SK-N-SH treated with all-trans-retinoic acid at 6 μM for 48 hours (cell line): ENCODE measurements around the gene FAT1.

Experiments used
- BACH2 ChIP-seq: fragments of 250-450 bp; sonication (Bioruptor Pico); IDR thresholded peaks from 2 replicates; pipeline ENCODE4 v1.9.0; 2021; ENCODE audit warnings: mild to moderate bottlenecking, borderline replicate concordance
- PPARA ChIP-seq: fragments of 250-450 bp; sonication (Bioruptor Pico); IDR thresholded peaks from 2 replicates; pipeline ENCODE4 v1.5.0; 2020; ENCODE audit warnings: mild to moderate bottlenecking, borderline replicate concordance
- RARB ChIP-seq: fragments of 250-450 bp; sonication (Bioruptor Pico); IDR thresholded peaks from 2 replicates; pipeline ENCODE4 v1.8.0; 2021; ENCODE audit warnings: mild to moderate bottlenecking, moderate library complexity
- ZC3H10 ChIP-seq: fragments of 250-450 bp; sonication (Bioruptor Pico); IDR thresholded peaks from 2 replicates; pipeline ENCODE4 v1.5.1; 2021; ENCODE audit warnings: mild to moderate bottlenecking, moderate library complexity
- ZFP30 ChIP-seq: fragments of 450-650 bp; formaldehyde crosslinking; IDR thresholded peaks from 2 replicates; pipeline ENCODE4 v1.5.0; 2022; ENCODE audit warnings: mild to moderate bottlenecking, moderate library complexity
- ZNF565 ChIP-seq: fragments of 450-650 bp; formaldehyde crosslinking; conservative IDR thresholded peaks from 2 replicates; pipeline ENCODE4 v1.5.0; 2020; ENCODE audit warnings: low read depth, mild to moderate bottlenecking, moderate library complexity
- TF ChIP-seq, protein P1 (sequence below): fragments of 250-450 bp; sonication (Bioruptor Pico); IDR thresholded peaks from 2 replicates; pipeline ENCODE4 v1.5.1; 2021; ENCODE audit warnings: mild to moderate bottlenecking, moderate library complexity
- TF ChIP-seq, protein P2 (sequence below): fragments of 250-450 bp; sonication (Bioruptor Pico); IDR thresholded peaks from 2 replicates; pipeline ENCODE4 v1.8.0; 2020; ENCODE audit warnings: mild to moderate bottlenecking, moderate library complexity, borderline replicate concordance
- TF ChIP-seq, protein P3 (sequence below): fragments of 250-450 bp; sonication (Bioruptor Pico); IDR thresholded peaks from 2 replicates; pipeline ENCODE4 v1.5.0; 2020; ENCODE audit warnings: mild to moderate bottlenecking, moderate library complexity

DNA sequence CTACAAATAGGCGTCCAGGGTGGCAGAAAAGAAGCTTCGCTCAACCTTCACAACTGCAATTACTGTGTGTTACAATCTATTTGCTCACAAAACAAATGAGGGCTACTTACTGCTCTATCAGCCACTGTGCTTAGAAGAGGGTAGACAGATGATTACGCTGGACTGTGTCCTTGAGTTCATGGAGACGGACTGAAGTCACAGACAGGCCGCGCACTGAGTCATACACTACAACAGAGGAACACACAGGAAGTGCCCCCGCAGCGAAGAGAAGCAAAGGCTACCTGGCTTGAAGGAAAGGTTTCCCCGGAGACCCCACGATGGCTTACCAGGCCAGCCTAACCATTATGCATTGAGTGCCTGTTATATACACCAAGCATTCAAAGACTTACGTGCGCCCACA lies 25.6 kb downstream of the FAT1 start:
- TF ChIP-seq, protein P1, sequence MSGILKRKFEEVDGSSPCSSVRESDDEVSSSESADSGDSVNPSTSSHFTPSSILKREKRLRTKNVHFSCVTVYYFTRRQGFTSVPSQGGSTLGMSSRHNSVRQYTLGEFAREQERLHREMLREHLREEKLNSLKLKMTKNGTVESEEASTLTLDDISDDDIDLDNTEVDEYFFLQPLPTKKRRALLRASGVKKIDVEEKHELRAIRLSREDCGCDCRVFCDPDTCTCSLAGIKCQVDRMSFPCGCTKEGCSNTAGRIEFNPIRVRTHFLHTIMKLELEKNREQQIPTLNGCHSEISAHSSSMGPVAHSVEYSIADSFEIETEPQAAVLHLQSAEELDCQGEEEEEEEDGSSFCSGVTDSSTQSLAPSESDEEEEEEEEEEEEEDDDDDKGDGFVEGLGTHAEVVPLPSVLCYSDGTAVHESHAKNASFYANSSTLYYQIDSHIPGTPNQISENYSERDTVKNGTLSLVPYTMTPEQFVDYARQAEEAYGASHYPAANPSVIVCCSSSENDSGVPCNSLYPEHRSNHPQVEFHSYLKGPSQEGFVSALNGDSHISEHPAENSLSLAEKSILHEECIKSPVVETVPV (CRISPR knock-in tag): no peak
- no peak for TF ChIP-seq RARB (CRISPR knock-in tag)
- no peak for TF ChIP-seq ZC3H10 (CRISPR knock-in tag)
- TF ChIP-seq, protein P2, sequence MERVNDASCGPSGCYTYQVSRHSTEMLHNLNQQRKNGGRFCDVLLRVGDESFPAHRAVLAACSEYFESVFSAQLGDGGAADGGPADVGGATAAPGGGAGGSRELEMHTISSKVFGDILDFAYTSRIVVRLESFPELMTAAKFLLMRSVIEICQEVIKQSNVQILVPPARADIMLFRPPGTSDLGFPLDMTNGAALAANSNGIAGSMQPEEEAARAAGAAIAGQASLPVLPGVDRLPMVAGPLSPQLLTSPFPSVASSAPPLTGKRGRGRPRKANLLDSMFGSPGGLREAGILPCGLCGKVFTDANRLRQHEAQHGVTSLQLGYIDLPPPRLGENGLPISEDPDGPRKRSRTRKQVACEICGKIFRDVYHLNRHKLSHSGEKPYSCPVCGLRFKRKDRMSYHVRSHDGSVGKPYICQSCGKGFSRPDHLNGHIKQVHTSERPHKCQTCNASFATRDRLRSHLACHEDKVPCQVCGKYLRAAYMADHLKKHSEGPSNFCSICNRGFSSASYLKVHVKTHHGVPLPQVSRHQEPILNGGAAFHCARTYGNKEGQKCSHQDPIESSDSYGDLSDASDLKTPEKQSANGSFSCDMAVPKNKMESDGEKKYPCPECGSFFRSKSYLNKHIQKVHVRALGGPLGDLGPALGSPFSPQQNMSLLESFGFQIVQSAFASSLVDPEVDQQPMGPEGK (CRISPR knock-in tag): no peak
- TF ChIP-seq ZFP30: no peak
- TF ChIP-seq PPARA: no peak
- no peak for TF ChIP-seq BACH2 (CRISPR knock-in tag)
- TF ChIP-seq, protein P3, sequence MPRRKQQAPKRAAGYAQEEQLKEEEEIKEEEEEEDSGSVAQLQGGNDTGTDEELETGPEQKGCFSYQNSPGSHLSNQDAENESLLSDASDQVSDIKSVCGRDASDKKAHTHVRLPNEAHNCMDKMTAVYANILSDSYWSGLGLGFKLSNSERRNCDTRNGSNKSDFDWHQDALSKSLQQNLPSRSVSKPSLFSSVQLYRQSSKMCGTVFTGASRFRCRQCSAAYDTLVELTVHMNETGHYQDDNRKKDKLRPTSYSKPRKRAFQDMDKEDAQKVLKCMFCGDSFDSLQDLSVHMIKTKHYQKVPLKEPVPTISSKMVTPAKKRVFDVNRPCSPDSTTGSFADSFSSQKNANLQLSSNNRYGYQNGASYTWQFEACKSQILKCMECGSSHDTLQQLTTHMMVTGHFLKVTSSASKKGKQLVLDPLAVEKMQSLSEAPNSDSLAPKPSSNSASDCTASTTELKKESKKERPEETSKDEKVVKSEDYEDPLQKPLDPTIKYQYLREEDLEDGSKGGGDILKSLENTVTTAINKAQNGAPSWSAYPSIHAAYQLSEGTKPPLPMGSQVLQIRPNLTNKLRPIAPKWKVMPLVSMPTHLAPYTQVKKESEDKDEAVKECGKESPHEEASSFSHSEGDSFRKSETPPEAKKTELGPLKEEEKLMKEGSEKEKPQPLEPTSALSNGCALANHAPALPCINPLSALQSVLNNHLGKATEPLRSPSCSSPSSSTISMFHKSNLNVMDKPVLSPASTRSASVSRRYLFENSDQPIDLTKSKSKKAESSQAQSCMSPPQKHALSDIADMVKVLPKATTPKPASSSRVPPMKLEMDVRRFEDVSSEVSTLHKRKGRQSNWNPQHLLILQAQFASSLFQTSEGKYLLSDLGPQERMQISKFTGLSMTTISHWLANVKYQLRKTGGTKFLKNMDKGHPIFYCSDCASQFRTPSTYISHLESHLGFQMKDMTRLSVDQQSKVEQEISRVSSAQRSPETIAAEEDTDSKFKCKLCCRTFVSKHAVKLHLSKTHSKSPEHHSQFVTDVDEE (CRISPR knock-in tag): no peak
- TF ChIP-seq ZNF565 (CRISPR knock-in tag): no peak
